Measurements from ENCODE around the gene P3H3. TPM values are rescaled to one million over a fixed set of nuclear protein-coding genes. Genes with fewer than 3 reads are reported as not detected.
A peak's percentile ranks its signal among the peaks of the same experiment; 100 is the strongest.

The P3H3 gene
- polyA plus RNA-seq, 1 donor (not counting 4 experiments of a cell fraction or from before 2014, with no cell fraction given), result 3.9 TPM

DNA sequence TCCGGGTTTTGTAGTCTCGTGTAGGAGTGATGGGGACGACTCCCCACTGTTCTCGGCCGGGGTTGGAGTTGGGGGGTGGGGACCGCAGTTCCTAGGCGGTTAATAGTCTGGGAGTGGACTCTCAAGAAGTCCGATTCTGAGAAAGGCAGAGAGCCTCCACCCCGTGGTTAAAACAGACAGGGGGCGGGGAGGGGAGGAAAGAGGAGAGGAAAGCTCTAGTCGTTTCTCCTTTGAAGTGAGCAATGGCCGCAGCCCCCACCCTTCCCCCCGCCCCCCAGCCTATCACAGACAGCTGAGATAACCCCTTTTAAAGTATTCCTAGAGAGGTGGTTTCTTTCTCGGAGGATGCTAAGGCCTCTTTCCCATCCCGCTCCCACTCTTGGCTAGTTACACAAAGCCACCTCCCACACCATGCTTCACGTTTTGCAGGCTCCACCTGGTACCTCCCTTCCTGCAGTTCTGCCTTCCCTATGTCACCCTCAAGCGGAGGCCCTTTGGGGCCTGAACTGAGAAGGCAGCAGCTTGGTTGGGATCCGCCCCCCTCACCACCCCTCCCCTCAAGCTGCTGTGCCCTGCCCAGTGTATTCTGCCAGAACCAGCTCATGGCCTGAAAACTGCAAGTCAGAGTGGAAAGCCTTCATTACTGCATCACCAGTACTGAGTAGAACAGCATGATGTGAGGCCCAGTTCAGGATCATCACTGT, 24.6 kb downstream of the P3H3 start:
- Histone ChIP-seq H3K9me1 (ENCODE audit: control insufficient read depth, extremely low read depth, insufficient read depth, low read length) (no peaks in the 10 kb centered on the region), H3K4me1 (ENCODE audit: control insufficient read depth, extremely low read depth, insufficient read depth, low read length) (peaks cover 21% of the 10 kb centered on the region), H3K36me3 (ENCODE audit: control insufficient read depth in 2 of 2, extremely low read depth in 1 of 2, insufficient read depth in 2 of 2, low read length in 2 of 2) (peaks cover 22 to 38% of the 10 kb centered on the region in 2 experiments), H2AFZ (ENCODE audit: control insufficient read depth, low read length) (peak overlapping the region; percentile 77), H3K4me2 (ENCODE audit: control insufficient read depth, extremely low read depth, insufficient read depth, low read depth, low read length) (peak overlapping the region; percentile 88), H3K9ac (ENCODE audit: control insufficient read depth, extremely low read depth, insufficient read depth, low read length) (peak overlapping the region; percentile 92), H3K4me3 (ENCODE audit: control insufficient read depth in 2 of 3, extremely low read depth in 1 of 3, insufficient read depth in 2 of 3, low read depth in 1 of 3, low read length in 3 of 3) (peak overlapping the region; percentile 72 to 99 (median 95)), H3K27me3 (ENCODE audit: control insufficient read depth, extremely low read depth, insufficient read depth, low read length) (no peaks in the 10 kb centered on the region), H3K9me3 (ENCODE audit: control insufficient read depth, low read depth, low read length) (no peaks in the 10 kb centered on the region), H3K27ac (ENCODE audit: control insufficient read depth, insufficient read depth, low read length) (peak overlapping the region; percentile 91), H4K20me1 (ENCODE audit: control insufficient read depth, extremely low read depth, insufficient read depth, low read length) (no peaks in the 10 kb centered on the region), H3K79me2 (ENCODE audit: control insufficient read depth, insufficient read depth, low read length) (peaks cover 41% of the 10 kb centered on the region)
- DNase-seq (ENCODE audit: low read depth, low spot score) (no peak), FAIRE-seq (peak; percentile 67)
- dilution Hi-C loops (cut with MboI; ENCODE audit: extremely low pct_ligation_motif_present, low sequenced_read_pairs), result no loop called here
- TF ChIP-seq EZH2 (IDR thresholded peaks at IDR 0.05; ENCODE audit: low read length), result no peak
- TF ChIP-seq, protein P1, sequence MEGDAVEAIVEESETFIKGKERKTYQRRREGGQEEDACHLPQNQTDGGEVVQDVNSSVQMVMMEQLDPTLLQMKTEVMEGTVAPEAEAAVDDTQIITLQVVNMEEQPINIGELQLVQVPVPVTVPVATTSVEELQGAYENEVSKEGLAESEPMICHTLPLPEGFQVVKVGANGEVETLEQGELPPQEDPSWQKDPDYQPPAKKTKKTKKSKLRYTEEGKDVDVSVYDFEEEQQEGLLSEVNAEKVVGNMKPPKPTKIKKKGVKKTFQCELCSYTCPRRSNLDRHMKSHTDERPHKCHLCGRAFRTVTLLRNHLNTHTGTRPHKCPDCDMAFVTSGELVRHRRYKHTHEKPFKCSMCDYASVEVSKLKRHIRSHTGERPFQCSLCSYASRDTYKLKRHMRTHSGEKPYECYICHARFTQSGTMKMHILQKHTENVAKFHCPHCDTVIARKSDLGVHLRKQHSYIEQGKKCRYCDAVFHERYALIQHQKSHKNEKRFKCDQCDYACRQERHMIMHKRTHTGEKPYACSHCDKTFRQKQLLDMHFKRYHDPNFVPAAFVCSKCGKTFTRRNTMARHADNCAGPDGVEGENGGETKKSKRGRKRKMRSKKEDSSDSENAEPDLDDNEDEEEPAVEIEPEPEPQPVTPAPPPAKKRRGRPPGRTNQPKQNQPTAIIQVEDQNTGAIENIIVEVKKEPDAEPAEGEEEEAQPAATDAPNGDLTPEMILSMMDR (optimal IDR thresholded peaks at IDR 0.05 in 1 of 3, IDR thresholded peaks at IDR 0.05 in 1 of 3, conservative IDR thresholded peaks at IDR 0.05 in 1 of 3; ENCODE audit: extremely low read depth in 1 of 3, insufficient read depth in 2 of 3, low read length in 3 of 3), result no peak

DNA sequence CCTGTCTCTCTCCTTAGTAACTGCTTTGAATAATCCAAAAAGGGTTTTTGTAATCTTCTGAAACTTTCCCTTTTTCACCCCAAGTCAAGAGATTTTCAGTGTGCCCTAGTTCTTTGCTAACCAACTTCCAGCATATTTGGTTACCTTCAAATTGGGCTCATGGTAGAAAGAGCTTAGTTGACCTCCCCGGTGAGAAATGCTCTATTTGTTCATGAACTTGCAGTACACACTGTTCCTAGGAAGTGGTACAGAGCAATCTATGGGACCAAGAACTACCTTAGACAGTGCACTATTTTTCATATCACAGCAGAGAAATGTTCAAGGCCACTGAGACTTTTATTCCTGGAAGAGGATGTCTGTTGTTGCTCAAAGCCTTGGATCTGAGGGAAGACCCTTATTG, 25.4 kb downstream of the P3H3 start:
- TF ChIP-seq, protein P1 (optimal IDR thresholded peaks at IDR 0.05 in 1 of 3, IDR thresholded peaks at IDR 0.05 in 1 of 3, conservative IDR thresholded peaks at IDR 0.05 in 1 of 3; ENCODE audit: extremely low read depth in 1 of 3, insufficient read depth in 2 of 3, low read length in 3 of 3), result no peak
- no peak for TF ChIP-seq EZH2 (IDR thresholded peaks at IDR 0.05; ENCODE audit: low read length)
- peak overlapping the region; percentile 91 for H3K27ac ChIP-seq (ENCODE audit: control insufficient read depth, insufficient read depth, low read length)
- H3K9ac ChIP-seq (ENCODE audit: control insufficient read depth, extremely low read depth, insufficient read depth, low read length), result peak overlapping the region; percentile 92
- H4K20me1 ChIP-seq (ENCODE audit: control insufficient read depth, extremely low read depth, insufficient read depth, low read length), result no peaks in the 10 kb centered on the region
- H3K27me3 ChIP-seq (ENCODE audit: control insufficient read depth, extremely low read depth, insufficient read depth, low read length), result no peaks in the 10 kb centered on the region
- no peak overlapping the region for H2AFZ ChIP-seq (ENCODE audit: control insufficient read depth, low read length)
- H3K79me2 ChIP-seq (ENCODE audit: control insufficient read depth, insufficient read depth, low read length), result peaks cover 41% of the 10 kb centered on the region
- peak overlapping the region; percentile 72 to 99 (median 95) for H3K4me3 ChIP-seq (ENCODE audit: control insufficient read depth in 2 of 3, extremely low read depth in 1 of 3, insufficient read depth in 2 of 3, low read depth in 1 of 3, low read length in 3 of 3)
- peaks cover 21% of the 10 kb centered on the region for H3K4me1 ChIP-seq (ENCODE audit: control insufficient read depth, extremely low read depth, insufficient read depth, low read length)
- H3K9me1 ChIP-seq (ENCODE audit: control insufficient read depth, extremely low read depth, insufficient read depth, low read length), result no peaks in the 10 kb centered on the region
- FAIRE-seq (peak; percentile 5), DNase-seq (ENCODE audit: low read depth, low spot score) (no peak)
- peak overlapping the region; percentile 88 for H3K4me2 ChIP-seq (ENCODE audit: control insufficient read depth, extremely low read depth, insufficient read depth, low read depth, low read length)
- no peaks in the 10 kb centered on the region for H3K9me3 ChIP-seq (ENCODE audit: control insufficient read depth, low read depth, low read length)
- H3K36me3 ChIP-seq (ENCODE audit: control insufficient read depth in 2 of 2, extremely low read depth in 1 of 2, insufficient read depth in 2 of 2, low read length in 2 of 2), result peaks cover 29 to 42% of the 10 kb centered on the region in 2 experiments
- dilution Hi-C loops (cut with MboI; ENCODE audit: extremely low pct_ligation_motif_present, low sequenced_read_pairs), result no loop called here

Measured in keratinocyte (primary cell).